ENCODE data around the gene CDK14. TPM values are rescaled to one million over a fixed set of nuclear protein-coding genes. Genes with fewer than 3 reads are reported as not detected.

The CDK14 gene
- total RNA-seq, 1 donor: 39.1 TPM

DNA sequence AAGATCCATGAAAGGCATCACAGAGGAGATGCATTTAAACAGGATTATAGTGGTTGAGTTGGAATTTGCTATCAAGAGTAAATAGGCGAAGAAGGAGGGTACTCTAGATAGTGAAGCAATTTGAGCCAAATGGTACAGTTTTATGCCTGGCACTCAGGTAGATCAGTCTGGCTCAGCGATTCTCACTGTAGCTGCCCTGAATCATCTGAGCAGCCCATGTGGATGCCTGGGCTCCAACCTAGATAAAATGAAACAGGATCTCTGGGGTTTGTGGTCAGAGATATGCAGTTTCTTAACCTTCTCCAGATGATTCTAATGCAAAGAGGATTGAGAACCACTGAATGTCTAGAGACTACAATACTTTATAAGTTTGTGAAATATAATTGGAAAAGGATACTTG, 386.1 kb downstream of the CDK14 start:
- TF ChIP-seq, protein P1, sequence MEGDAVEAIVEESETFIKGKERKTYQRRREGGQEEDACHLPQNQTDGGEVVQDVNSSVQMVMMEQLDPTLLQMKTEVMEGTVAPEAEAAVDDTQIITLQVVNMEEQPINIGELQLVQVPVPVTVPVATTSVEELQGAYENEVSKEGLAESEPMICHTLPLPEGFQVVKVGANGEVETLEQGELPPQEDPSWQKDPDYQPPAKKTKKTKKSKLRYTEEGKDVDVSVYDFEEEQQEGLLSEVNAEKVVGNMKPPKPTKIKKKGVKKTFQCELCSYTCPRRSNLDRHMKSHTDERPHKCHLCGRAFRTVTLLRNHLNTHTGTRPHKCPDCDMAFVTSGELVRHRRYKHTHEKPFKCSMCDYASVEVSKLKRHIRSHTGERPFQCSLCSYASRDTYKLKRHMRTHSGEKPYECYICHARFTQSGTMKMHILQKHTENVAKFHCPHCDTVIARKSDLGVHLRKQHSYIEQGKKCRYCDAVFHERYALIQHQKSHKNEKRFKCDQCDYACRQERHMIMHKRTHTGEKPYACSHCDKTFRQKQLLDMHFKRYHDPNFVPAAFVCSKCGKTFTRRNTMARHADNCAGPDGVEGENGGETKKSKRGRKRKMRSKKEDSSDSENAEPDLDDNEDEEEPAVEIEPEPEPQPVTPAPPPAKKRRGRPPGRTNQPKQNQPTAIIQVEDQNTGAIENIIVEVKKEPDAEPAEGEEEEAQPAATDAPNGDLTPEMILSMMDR (IDR thresholded peaks at IDR 0.05; ENCODE audit: extremely low read depth, low read depth, low read length): no peak
- Histone ChIP-seq H3K27ac (ENCODE audit: low read depth, low read length) (no peak overlapping the region), H3K27me3 (ENCODE audit: insufficient read depth, low read length) (no peaks in the 10 kb centered on the region), H3K9me3 (ENCODE audit: low read depth, low read length) (peaks cover 4% of the 10 kb centered on the region), H2AFZ (ENCODE audit: low read length) (no peak overlapping the region), H3K4me3 (ENCODE audit: insufficient read depth, low read length) (no peak overlapping the region), H4K20me1 (ENCODE audit: insufficient read depth, low read length) (no peaks in the 10 kb centered on the region), H3K4me2 (ENCODE audit: insufficient read depth, low read length) (no peak overlapping the region), H3K4me1 (ENCODE audit: insufficient read depth, low read length) (no peaks in the 10 kb centered on the region), H3K36me3 (ENCODE audit: insufficient read depth, low read length) (no peaks in the 10 kb centered on the region), H3K79me2 (ENCODE audit: insufficient read depth, low read length) (no peaks in the 10 kb centered on the region)
- DNase-seq (ENCODE audit: insufficient read length, low spot score, missing footprints): no peak

DNA sequence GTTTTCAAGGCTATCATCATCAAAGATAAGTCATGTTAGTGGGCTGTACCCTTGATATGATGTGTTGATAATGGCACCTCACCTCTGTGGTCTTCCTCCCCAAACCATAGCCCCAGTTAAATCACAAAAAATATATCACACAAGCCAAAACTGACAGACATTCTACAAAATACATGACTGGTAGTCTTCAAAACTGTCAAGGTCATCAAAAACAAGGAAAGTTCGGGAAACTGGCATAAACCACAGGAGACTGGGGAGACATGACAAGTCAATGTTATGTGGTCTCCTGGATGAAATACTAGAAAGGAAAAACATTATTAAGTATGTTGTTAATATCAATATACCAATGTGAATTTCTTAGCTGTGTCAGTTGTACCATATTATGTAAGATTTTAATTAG, 388.6 kb downstream of the CDK14 start:
- Histone ChIP-seq H3K4me2 (ENCODE audit: insufficient read depth, low read length) (no peak overlapping the region), H3K36me3 (ENCODE audit: insufficient read depth, low read length) (no peaks in the 10 kb centered on the region), H3K79me2 (ENCODE audit: insufficient read depth, low read length) (no peaks in the 10 kb centered on the region), H4K20me1 (ENCODE audit: insufficient read depth, low read length) (no peaks in the 10 kb centered on the region), H3K4me1 (ENCODE audit: insufficient read depth, low read length) (no peaks in the 10 kb centered on the region), H3K4me3 (ENCODE audit: insufficient read depth, low read length) (no peak overlapping the region), H3K27me3 (ENCODE audit: insufficient read depth, low read length) (no peaks in the 10 kb centered on the region), H2AFZ (ENCODE audit: low read length) (no peak overlapping the region), H3K27ac (ENCODE audit: low read depth, low read length) (no peak overlapping the region), H3K9me3 (ENCODE audit: low read depth, low read length) (peaks cover 4% of the 10 kb centered on the region)
- no peak for DNase-seq (ENCODE audit: insufficient read length, low spot score, missing footprints)
- TF ChIP-seq, protein P1 (IDR thresholded peaks at IDR 0.05; ENCODE audit: extremely low read depth, low read depth, low read length): no peak

DNA sequence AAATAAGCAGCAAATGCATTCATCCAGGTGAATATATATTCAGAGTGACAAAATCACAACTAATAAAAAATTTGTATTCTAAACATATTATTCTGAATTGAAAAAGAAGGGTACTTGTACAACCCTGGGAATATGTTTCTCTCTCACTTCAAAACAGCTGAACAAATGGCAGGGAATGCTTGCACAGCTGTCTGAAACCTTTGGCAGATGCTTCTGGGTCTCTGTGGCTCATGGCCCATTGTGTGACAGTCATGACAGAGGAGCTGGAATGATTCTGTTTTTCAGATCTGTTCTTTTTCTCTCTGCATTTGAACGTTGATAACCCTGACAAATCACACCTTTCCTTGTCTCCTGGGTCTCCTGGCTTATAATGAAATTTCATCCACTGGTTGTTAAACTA, 392.4 kb downstream of the CDK14 start:
- Histone ChIP-seq H3K27me3 (ENCODE audit: insufficient read depth, low read length) (no peaks in the 10 kb centered on the region), H3K36me3 (ENCODE audit: insufficient read depth, low read length) (no peaks in the 10 kb centered on the region), H3K4me2 (ENCODE audit: insufficient read depth, low read length) (no peak overlapping the region), H3K27ac (ENCODE audit: low read depth, low read length) (no peak overlapping the region), H3K79me2 (ENCODE audit: insufficient read depth, low read length) (no peaks in the 10 kb centered on the region), H4K20me1 (ENCODE audit: insufficient read depth, low read length) (no peaks in the 10 kb centered on the region), H2AFZ (ENCODE audit: low read length) (no peak overlapping the region), H3K9me3 (ENCODE audit: low read depth, low read length) (no peaks in the 10 kb centered on the region), H3K4me1 (ENCODE audit: insufficient read depth, low read length) (no peaks in the 10 kb centered on the region), H3K4me3 (ENCODE audit: insufficient read depth, low read length) (no peak overlapping the region)
- DNase-seq (ENCODE audit: insufficient read length, low spot score, missing footprints): no peak
- TF ChIP-seq, protein P1 (IDR thresholded peaks at IDR 0.05; ENCODE audit: extremely low read depth, low read depth, low read length): no peak

DNA sequence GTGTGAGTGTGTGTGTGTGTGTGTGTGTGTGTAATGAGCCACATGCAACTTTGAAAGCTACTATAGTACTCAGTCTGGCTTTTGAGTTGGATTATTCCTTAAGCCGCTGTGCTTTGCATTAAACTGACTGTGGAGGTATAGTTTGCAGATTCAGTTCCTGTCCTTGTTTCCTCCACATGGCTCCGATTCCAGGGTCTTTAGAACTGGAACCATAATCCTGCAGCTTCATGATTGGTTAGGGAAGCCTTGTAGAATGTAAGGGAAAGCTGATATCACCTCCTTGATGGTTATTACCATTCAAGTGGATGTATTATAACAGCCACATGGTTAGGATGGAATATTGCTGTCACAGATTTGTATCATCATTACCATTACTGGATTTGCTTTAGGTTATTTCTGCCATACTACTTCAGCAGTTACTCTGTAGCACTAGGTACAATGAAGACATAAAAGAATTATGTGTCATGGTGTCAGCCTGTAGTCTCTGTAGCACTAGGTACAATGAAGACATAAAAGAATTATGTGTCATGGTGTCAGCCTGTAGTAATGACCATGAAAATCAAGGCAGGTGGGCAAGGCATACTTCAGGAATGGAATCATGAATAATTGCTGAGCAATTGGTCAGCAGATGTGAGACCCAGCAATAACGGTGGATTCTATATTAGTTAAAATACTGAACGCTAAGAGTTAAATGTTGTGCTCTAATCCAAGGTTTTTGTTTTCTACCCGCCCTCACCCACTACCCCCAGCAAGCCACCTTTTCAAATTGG, 393.1 kb downstream of the CDK14 start:
- Histone ChIP-seq H3K4me2 (ENCODE audit: insufficient read depth, low read length) (no peak overlapping the region), H3K79me2 (ENCODE audit: insufficient read depth, low read length) (no peaks in the 10 kb centered on the region), H3K36me3 (ENCODE audit: insufficient read depth, low read length) (no peaks in the 10 kb centered on the region), H3K9me3 (ENCODE audit: low read depth, low read length) (no peaks in the 10 kb centered on the region), H3K4me3 (ENCODE audit: insufficient read depth, low read length) (no peak overlapping the region), H3K4me1 (ENCODE audit: insufficient read depth, low read length) (no peaks in the 10 kb centered on the region), H4K20me1 (ENCODE audit: insufficient read depth, low read length) (no peaks in the 10 kb centered on the region), H2AFZ (ENCODE audit: low read length) (no peak overlapping the region), H3K27me3 (ENCODE audit: insufficient read depth, low read length) (no peaks in the 10 kb centered on the region), H3K27ac (ENCODE audit: low read depth, low read length) (no peak overlapping the region)
- TF ChIP-seq, protein P1 (IDR thresholded peaks at IDR 0.05; ENCODE audit: extremely low read depth, low read depth, low read length): no peak
- no peak for DNase-seq (ENCODE audit: insufficient read length, low spot score, missing footprints)
